Gastroesophageal sphincter (tissue), 4 donors: ENCODE measurements around the gene USP14. TPM values are rescaled to one million over a fixed set of nuclear protein-coding genes. Genes with fewer than 3 reads are reported as not detected.

Source experiments
- ATAC-seq: fragments of 150-250 bp; one replicate; pipeline ENCODE4 v1.9.1; 2016; ENCODE audit warnings: mild to moderate bottlenecking, moderate library complexity
- H3K27ac ChIP-seq, 4 donors: fragments of 200-600 bp; sonication (generic) in 3 of 4; 1 replicate in 3 of 4; 2 replicates in 1 of 4; pipeline ENCODE4 v1.5.1; 2016 to 2019
- H3K27me3 ChIP-seq: fragments of 200-600 bp; sonication (generic); one replicate; pipeline ENCODE4 v1.5.1; 2019
- H3K36me3 ChIP-seq, 2 donors: fragments of 200-600 bp; sonication (generic); one replicate each; pipeline ENCODE4 v1.5.1; 2019; ENCODE audit warnings: control low read depth in 1 of 2
- H3K4me1 ChIP-seq, 3 donors: fragments of 200-600 bp; sonication (generic); 1 replicate in 2 of 3; 2 replicates in 1 of 3; pipeline ENCODE4 v1.5.1; 2016 to 2019; ENCODE audit warnings: control low read depth in 2 of 3
- H3K4me3 ChIP-seq, 2 donors: fragments of 200-600 bp; sonication (generic); one replicate each; pipeline ENCODE4 v1.5.1; 2019; ENCODE audit warnings: mild to moderate bottlenecking in 1 of 2, moderate library complexity in 1 of 2
- H3K9me3 ChIP-seq, 3 donors: fragments of 200-600 bp; sonication (generic); one replicate each; pipeline ENCODE4 v1.5.1; 2017 to 2019; ENCODE audit warnings: control low read depth in 2 of 3
- EP300 ChIP-seq: sonication (generic); formaldehyde crosslinking; IDR thresholded peaks from one replicate; pipeline ENCODE4 v1.6.1; 2017; ENCODE audit warnings: antibody characterized with exemption, mild to moderate bottlenecking
- POLR2A ChIP-seq, 2 donors: fragments of 450-650 bp; IDR thresholded peaks; one replicate each; pipeline ENCODE4 v1.6.1; 2017; ENCODE audit warnings: antibody characterized with exemption in 2 of 2, mild to moderate bottlenecking in 2 of 2, moderate library complexity in 1 of 2
- POLR2AphosphoS5 ChIP-seq: sonication (generic); formaldehyde crosslinking; IDR thresholded peaks from one replicate; pipeline ENCODE4 v1.6.1; 2017; ENCODE audit warnings: antibody characterized with exemption
- WGBS, 2 donors: methylation state at CpG; one replicate each; pipeline ENCODE4 v1.1.5; 2018; ENCODE audit warnings: low coverage in 1 of 2; 5-methylcytosine and 5-hydroxymethylcytosine counted together
- total RNA-seq, 4 donors: library from RNA; depleted of rRNA; stranded (reverse); fragments of >200 nt; gene quantifications; one replicate each; pipeline ENCODE4 v1.1.0, GENCODE V29; 2016
- TF ChIP-seq, protein P1 (sequence below), 4 experiments: fragments of 200-600 bp in 2 of 4; fragments of 450-650 bp in 2 of 4; sonication (generic) in 1 of 4; IDR thresholded peaks; one replicate each; pipeline ENCODE4 v1.5.1; 2017 to 2019; ENCODE audit warnings: antibody characterized with exemption in 4 of 4, mild to moderate bottlenecking in 2 of 4, moderate library complexity in 2 of 4

The USP14 gene
- total RNA-seq, 4 donors from 2014 or later: 25.7 to 40.2 (median 29.8) TPM

DNA sequence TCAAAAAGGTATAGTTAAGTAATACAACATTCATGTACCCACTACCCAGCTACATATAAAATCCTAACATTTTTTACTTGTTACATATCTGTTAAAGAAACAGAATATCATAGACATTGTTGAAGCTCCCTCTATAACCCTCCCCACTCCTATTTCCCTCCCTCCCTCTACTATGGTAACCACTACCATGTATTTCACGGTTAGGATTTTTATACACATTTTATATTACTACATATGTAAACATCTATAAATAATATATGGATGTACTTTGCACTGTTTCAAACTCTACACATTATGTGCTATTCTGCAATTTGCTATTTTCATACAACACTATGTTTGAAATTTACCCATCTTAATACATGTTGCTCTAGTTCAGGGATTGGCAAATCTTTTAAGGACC is 73.2 kb downstream of the USP14 start:
- no peak for ATAC-seq
- TF ChIP-seq POLR2A (IDR thresholded peaks at IDR 0.05) (no peak), POLR2AphosphoS5 (no peak), EP300 (no peak)
- TF ChIP-seq, protein P1, sequence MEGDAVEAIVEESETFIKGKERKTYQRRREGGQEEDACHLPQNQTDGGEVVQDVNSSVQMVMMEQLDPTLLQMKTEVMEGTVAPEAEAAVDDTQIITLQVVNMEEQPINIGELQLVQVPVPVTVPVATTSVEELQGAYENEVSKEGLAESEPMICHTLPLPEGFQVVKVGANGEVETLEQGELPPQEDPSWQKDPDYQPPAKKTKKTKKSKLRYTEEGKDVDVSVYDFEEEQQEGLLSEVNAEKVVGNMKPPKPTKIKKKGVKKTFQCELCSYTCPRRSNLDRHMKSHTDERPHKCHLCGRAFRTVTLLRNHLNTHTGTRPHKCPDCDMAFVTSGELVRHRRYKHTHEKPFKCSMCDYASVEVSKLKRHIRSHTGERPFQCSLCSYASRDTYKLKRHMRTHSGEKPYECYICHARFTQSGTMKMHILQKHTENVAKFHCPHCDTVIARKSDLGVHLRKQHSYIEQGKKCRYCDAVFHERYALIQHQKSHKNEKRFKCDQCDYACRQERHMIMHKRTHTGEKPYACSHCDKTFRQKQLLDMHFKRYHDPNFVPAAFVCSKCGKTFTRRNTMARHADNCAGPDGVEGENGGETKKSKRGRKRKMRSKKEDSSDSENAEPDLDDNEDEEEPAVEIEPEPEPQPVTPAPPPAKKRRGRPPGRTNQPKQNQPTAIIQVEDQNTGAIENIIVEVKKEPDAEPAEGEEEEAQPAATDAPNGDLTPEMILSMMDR (IDR thresholded peaks at IDR 0.05): no peak
- no peaks in the 10 kb centered on the region for H3K9me3 ChIP-seq
- no peaks in the 10 kb centered on the region for H3K27me3 ChIP-seq
- WGBS, 2 donors: 40 to 46% methylated on average over 1 of the region's 1 CpG
- peaks cover 0 to 28% of the 10 kb centered on the region in 2 donors for H3K36me3 ChIP-seq
- no peak overlapping the region for H3K27ac ChIP-seq
- no peak overlapping the region for H3K4me3 ChIP-seq
- no peaks in the 10 kb centered on the region for H3K4me1 ChIP-seq

DNA sequence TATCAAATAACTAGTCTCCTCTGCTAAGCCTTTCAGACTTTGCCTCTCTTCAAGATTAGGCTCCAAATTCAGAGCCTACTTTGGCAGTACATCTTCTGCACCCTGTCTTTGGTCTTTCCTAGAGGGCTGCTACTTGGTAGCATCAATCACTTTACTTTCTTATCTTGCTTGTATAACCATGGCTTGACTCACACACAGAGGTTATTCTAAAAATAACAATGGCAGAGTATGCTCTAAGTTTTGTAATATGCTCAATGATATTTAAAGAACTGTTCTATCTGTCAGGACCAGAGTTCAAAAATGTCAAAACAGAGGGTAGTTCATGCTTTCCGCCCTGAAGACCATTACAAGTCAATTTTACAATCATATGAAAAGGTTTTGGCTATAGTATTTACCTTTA is 81.8 kb downstream of the USP14 start:
- H3K27ac ChIP-seq: no peak overlapping the region
- TF ChIP-seq POLR2A (IDR thresholded peaks at IDR 0.05): no peak
- TF ChIP-seq, protein P1 (IDR thresholded peaks at IDR 0.05): no peak
- no peak for TF ChIP-seq EP300
- TF ChIP-seq POLR2AphosphoS5: no peak
- no peaks in the 10 kb centered on the region for H3K27me3 ChIP-seq
- no peak overlapping the region for H3K4me3 ChIP-seq
- peaks cover under 1 to 39% of the 10 kb centered on the region in 2 donors for H3K36me3 ChIP-seq
- ATAC-seq: no peak
- 45 to 80% methylated on average over 1 of the region's 1 CpG for WGBS, 2 donors
- H3K9me3 ChIP-seq: no peaks in the 10 kb centered on the region
- peaks cover 0 to 13% (median 0%) of the 10 kb centered on the region in 3 donors for H3K4me1 ChIP-seq

DNA sequence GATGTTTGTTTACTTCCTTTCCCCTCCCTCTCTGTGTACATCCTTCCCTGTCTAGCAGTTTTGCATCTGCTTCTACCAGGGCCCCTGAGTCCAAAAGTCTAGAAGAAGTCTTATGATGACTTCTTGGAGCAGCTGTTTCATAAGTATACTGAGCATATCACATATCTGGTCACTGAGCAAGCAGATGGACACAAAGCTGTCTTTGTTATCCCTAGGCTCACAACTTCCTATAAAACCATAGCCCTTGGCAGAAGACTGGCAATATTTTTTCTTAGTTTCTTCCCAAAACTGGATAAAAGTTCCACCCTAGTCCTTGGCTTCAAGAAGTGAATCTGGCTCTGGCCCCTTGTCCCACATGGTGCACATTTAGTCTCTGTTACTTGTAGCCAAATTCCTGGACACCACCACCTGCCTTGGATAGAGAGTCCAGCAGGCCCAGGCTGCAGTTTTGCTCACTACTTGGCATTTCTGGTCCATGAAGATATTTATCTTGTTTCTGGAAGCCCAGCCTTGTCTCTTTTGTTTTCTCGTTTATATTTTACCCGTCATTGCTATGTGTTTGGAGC is 87.0 kb downstream of the USP14 start:
- no peak for ATAC-seq
- H3K27me3 ChIP-seq: no peaks in the 10 kb centered on the region
- 74 to 83% methylated on average over 2 of the region's 2 CpGs for WGBS, 2 donors
- peaks cover 4 to 86% of the 10 kb centered on the region in 2 donors for H3K36me3 ChIP-seq
- TF ChIP-seq POLR2AphosphoS5 (no peak), POLR2A (IDR thresholded peaks at IDR 0.05) (no peak), EP300 (no peak)
- TF ChIP-seq, protein P1 (IDR thresholded peaks at IDR 0.05): no peak
- H3K27ac ChIP-seq: no peak overlapping the region
- H3K9me3 ChIP-seq: no peaks in the 10 kb centered on the region
- H3K4me3 ChIP-seq: no peak overlapping the region
- H3K4me1 ChIP-seq: peaks cover 0 to 8% (median 0%) of the 10 kb centered on the region in 3 donors

DNA sequence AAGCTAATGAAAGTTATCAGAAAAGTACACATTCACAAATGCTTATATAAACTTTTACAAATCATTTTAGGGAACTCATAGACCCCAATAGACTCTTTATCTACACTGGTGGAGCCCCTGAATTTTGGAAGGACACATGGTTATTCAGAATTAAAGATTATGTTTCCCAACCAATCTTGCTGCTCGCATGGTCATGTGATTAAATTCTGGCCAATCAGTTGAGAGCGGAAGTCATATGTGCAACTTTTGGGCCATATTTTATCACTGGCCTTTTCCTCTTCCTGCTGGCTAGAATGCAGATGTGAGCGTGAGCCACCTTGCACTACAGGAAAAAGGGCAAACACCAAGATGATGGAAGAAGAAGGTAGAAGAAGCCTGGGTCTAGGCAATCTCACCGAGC is 89.7 kb downstream of the USP14 start:
- no peaks in the 10 kb centered on the region for H3K9me3 ChIP-seq
- ATAC-seq: no peak
- no peak overlapping the region for H3K27ac ChIP-seq
- H3K36me3 ChIP-seq: peaks cover 4 to 98% of the 10 kb centered on the region in 2 donors
- 93 to 100% methylated on average over 1 to 4 of the region's 4 CpGs for WGBS, 2 donors
- no peak overlapping the region for H3K4me3 ChIP-seq
- TF ChIP-seq EP300 (no peak), POLR2AphosphoS5 (no peak), POLR2A (IDR thresholded peaks at IDR 0.05) (no peak)
- TF ChIP-seq, protein P1 (IDR thresholded peaks at IDR 0.05): no peak
- no peaks in the 10 kb centered on the region for H3K4me1 ChIP-seq
- no peaks in the 10 kb centered on the region for H3K27me3 ChIP-seq

DNA sequence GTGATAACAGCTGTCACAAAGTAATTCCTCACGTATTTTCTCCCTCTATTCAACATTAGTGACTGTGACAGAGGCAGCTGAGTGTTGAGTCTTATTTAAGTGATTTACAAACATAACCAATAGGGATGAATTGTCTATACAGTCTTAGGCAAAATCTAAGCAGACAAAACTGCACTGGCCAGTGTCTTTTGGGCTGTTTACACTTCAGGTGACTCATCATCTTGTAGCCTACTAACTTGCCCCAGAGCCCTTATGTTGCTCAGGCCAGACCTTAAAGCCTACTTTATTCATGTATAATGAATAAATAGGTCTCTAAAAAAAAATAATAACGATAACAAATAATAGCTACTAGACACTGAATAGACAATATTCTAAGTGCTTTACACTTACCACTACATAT is 92.3 kb downstream of the USP14 start:
- ATAC-seq: no peak
- Histone ChIP-seq H3K4me1 (no peaks in the 10 kb centered on the region), H3K9me3 (no peaks in the 10 kb centered on the region), H3K36me3 (peaks cover 0 to 99% of the 10 kb centered on the region in 2 donors), H3K4me3 (no peak overlapping the region), H3K27ac (no peak overlapping the region), H3K27me3 (no peaks in the 10 kb centered on the region)
- TF ChIP-seq POLR2AphosphoS5: no peak
- TF ChIP-seq EP300: no peak
- TF ChIP-seq, protein P1 (IDR thresholded peaks at IDR 0.05): no peak
- no peak for TF ChIP-seq POLR2A (IDR thresholded peaks at IDR 0.05)
- WGBS, 2 donors: 66 to 85% methylated on average over 2 of the region's 2 CpGs
